ENCODE measurements around the gene ITGB5.

- no peak for TF ChIP-seq POLR2AphosphoS5 (IDR thresholded peaks at IDR 0.05; ENCODE audit: insufficient read depth in 1 of 2, low read depth in 1 of 2)
- no peak for TF ChIP-seq CTCF (IDR thresholded peaks at IDR 0.05)
- no peak for TF ChIP-seq POLR2A (IDR thresholded peaks at IDR 0.05)
Measured at GRCh38 chr3:124810970-124811369, 76.2 kb downstream of the ITGB5 start.
